Thyroid gland (tissue), 4 donors: ENCODE measurements around the gene RPS27A.

ENCODE experiments used
- CTCF ChIP-seq, 6 experiments: fragments of 200-600 bp in 3 of 6; fragments of 450-650 bp in 3 of 6; sonication (generic) in 3 of 6; IDR thresholded peaks; one replicate each; pipeline ENCODE4 v1.5.1; 2016 to 2019; ENCODE audit warnings: antibody characterized with exemption in 6 of 6, mild to moderate bottlenecking in 2 of 6, inconsistent platforms in 1 of 6, moderate library complexity in 1 of 6
- POLR2A ChIP-seq, 2 donors: fragments of 450-650 bp; IDR thresholded peaks; one replicate each; pipeline ENCODE4 v1.6.1; 2017; ENCODE audit warnings: antibody characterized with exemption in 2 of 2, mild to moderate bottlenecking in 2 of 2, moderate library complexity in 1 of 2

GRCh38 chr2:55213822-55214221 lies 18.7 kb upstream of the RPS27A start:
- TF ChIP-seq CTCF (IDR thresholded peaks at IDR 0.05): no peak
- no peak for TF ChIP-seq POLR2A (IDR thresholded peaks at IDR 0.05)
